ENCODE data around the gene SLC33A1. TPM values are rescaled to one million over a fixed set of nuclear protein-coding genes. Genes with fewer than 3 reads are reported as not detected.
"Not testable (repeated sequence)": the region's sequence is repeated elsewhere in the genome, so short reads cannot be mapped to it uniquely, and the experiment has no call there.

The SLC33A1 gene
- total RNA-seq, 8 experiments from 2014 or later: 11.9 to 63.1 (median 25.6) TPM

DNA sequence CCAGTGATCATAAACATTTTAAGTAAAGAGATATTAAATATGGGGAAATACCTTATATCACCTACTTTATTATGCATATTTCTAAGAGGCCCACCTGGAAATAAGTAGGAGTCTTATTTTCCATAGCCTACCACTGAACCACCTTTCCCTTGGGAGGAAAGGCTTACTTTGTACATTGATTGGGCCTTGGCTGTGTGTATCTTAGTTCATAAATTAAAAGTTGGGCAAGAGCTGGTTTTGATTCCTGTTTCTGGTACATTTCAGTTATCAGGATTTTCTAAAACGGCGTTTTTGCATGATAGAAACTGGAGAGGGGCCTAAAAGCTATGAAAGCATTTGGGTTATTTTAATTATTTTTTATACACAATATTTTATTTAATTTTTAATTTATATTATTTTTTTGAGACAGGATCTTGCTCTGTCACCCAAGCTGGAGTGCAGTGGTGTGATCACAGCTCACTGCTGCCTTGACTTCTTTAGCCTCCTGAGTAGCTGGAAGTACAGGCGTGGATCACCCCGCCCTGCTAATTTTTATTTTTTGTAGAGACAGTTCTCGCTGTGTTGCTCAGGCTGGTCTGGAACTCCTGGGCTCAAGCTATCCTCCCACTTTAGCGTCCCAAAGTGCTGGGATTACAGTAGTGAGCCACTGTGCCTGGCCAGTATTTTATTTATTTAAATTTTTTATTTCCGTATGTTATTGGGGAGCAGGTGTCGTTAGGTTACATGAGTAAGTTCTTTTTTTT lies 18.8 kb upstream of the SLC33A1 start:
- H3K4me1 ChIP-seq (replicated peaks in 1 of 2): peaks cover 7 to 10% of the 10 kb centered on the region in 2 donors
- WGBS, 10 experiments: 63 to 100% (median 79%) methylated on average over 3 to 8 of the region's 8 CpGs; no CpG with 5 or more reads in 2 of the 10 experiments
- no peak for ATAC-seq (replicated peaks in 6 of 8)
- in situ Hi-C loops (cut with MboI; ENCODE audit: low pct_unique_long_range_greater_than_20kb in 2 of 9, low sequenced_read_pairs in 9 of 9, unreplicated experiment in 9 of 9): loop anchor here in 2 of 9 experiments (25.0 kb wide), 2 partner anchors 486 to 511 kb away; no protein-coding TSS in a partner anchor
- H3K4me3 ChIP-seq: no peak overlapping the region
- no peak overlapping the region for H3K27ac ChIP-seq

DNA sequence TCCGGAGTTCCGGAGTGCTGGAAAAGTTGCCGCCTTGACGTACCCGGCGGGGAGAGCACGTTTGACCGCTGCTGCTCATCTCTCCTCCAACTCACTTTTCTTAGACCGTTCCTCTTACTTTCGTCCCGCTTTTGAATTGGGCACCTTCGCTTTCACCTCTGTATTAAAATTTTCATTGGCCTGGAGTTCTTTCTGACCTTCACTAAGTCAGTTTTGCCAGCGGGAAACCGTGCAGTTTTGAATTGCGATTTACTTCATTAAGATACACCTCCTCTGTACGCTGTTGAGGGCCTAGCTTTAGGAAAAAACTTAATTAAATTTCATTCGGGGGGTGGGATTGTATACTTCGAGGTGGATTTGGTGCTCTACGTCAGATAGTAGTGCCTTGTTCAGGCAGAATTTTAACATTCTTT lies 17.5 kb upstream of the SLC33A1 start:
- in situ Hi-C loops (cut with MboI; ENCODE audit: low pct_unique_long_range_greater_than_20kb in 2 of 9, low sequenced_read_pairs in 9 of 9, unreplicated experiment in 9 of 9): loop anchor here in 2 of 9 experiments (25.0 kb wide), 2 partner anchors 484 to 509 kb away; no protein-coding TSS in a partner anchor
- Histone ChIP-seq H3K4me1 (replicated peaks in 1 of 2) (peaks cover 7 to 10% of the 10 kb centered on the region in 2 donors), H3K4me3 (peak overlapping the region; percentile 78 to 91 (median 81)), H3K27ac (peak overlapping the region in 1 of 2 donors; percentile 89)
- ATAC-seq (replicated peaks in 6 of 8): no peak
- 0 to 3% (median 0%) methylated on average over 3 to 10 of the region's 19 CpGs for WGBS, 10 experiments

DNA sequence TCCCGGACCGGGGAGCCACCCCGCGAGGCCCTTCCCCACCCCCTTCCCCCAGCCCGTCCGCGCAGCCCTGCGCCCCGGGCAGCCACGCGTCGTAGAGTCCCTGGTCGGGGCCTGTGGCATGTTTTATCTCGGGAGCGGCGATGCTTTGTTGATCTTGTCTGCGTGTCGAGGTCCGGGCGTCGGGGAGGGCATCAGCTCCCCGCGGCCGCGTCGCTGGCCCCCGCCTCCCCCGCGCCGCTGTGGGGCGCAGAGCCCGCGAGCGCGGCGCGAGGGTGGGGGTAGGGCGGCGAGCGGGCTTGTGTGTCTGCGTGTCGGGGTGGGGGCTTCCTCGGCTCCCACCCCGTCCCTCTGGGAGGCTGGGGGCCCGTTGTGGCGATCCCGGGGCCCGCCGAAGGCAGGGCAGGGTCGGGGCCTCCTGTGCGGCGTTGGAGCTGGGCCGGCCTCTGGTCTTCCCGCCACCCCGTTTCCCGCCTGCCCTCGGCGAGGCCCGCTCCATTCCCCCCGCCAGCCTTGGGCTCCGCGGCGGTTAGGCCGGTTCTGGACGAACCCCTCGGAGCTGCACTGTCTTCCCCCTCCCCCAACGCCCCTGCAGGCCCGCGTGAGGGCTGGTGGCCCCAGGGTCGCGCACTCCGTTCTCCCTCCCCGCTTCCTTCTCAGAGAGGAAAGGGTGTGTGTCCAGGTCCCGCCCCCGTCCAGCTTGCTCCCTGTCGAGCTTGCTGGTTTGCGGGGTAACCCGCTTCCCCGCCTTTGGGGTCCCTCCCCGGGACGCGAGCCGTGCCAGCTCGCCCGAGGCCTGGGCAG lies 16.9 kb upstream of the SLC33A1 start:
- peaks cover 7 to 10% of the 10 kb centered on the region in 2 donors for H3K4me1 ChIP-seq (replicated peaks in 1 of 2)
- in situ Hi-C loops (cut with MboI; ENCODE audit: low pct_unique_long_range_greater_than_20kb in 2 of 9, low sequenced_read_pairs in 9 of 9, unreplicated experiment in 9 of 9): loop anchor here in 2 of 9 experiments (25.0 kb wide), 2 partner anchors 484 to 509 kb away; no protein-coding TSS in a partner anchor
- WGBS, 10 experiments: 0% methylated on average over 3 of the region's 85 CpGs; no CpG with 5 or more reads in 9 of the 10 experiments
- peak overlapping the region; percentile 84 to 89 for H3K27ac ChIP-seq
- peak overlapping the region; percentile 78 to 91 (median 81) for H3K4me3 ChIP-seq
- peak; percentile 12 to 42 (median 33) for ATAC-seq (replicated peaks in 6 of 8)

DNA sequence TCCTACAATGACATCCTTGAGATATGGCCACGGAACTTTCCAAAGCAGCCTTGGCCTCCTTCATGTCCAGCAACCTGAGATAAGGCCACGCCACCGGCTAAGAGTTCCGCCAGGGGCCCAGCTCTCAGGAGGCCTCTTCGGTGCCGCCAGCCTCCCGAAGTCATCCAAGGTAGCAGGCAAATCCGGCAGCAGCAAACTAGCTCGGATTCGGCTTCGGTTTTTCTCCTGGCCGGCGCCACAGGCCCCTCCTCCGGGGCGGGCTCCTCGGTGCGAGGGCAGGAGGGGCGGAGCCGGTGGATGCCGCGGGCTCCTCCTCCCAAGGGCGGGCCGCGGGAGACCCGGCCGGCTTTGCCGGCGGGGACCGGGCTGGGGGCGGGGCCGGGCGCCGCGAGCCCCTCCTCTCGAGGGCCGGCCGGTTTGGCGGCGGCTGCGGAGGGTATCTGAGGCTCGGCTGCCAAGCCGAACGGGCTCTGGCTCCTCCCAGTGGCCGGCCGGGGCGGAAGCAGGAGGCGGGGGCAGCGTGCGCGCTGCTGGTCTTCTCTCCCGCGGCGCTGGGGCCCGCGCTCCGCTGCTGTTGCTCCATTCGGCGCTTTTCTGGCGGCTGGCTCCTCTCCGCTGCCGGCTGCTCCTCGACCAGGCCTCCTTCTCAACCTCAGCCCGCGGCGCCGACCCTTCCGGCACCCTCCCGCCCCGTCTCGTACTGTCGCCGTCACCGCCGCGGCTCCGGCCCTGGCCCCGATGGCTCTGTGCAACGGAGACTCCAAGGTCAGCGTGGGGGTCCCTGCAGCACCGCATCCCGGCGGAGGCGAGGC lies 16.1 kb upstream of the SLC33A1 start, which contains the start of gene GMPS:
GMPS (plus strand) TSS at position 518 of the 812 bp plus-strand sequence; CDS start at position 739, 221 bp downstream.
- Histone ChIP-seq H3K27ac (peak within 1 kb of the TSS; percentile 84 to 89), H3K4me1 (replicated peaks in 1 of 2) (peaks cover 7 to 8% of the 10 kb centered on the region in 2 donors), H3K4me3 (peak within 1 kb of the TSS; percentile 78 to 91 (median 81))
- ATAC-seq (replicated peaks in 6 of 8): peak; percentile 76 to 93 (median 91)
- 0% methylated on average over 1 to 5 of the region's 83 CpGs; no CpG with 5 or more reads in 7 of the 10 experiments for WGBS, 10 experiments
- in situ Hi-C loops (cut with MboI; ENCODE audit: low pct_unique_long_range_greater_than_20kb in 2 of 9, low sequenced_read_pairs in 9 of 9, unreplicated experiment in 9 of 9): loop anchor here in 2 of 9 experiments (25.0 kb wide), 2 partner anchors 483 to 508 kb away; no protein-coding TSS in a partner anchor

DNA sequence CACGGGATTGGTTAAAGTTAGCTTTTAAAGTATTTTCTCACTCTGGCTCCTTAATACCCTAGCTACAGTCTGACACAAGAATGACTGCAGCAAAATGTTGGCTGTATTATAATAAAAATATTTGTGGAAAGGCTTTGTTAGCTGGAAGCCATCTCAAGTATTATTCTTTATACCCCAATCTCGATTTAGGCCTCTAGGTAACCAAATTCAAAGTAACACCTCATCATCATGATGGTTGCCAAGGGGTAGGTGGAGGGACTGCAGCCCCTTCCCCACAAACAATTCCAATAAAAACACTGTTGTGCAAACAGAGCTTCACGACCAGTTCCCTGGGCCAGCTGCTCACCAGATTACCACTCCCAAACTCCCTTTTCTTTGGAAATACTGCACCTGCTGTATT lies 15.5 kb upstream of the SLC33A1 start:
- H3K27ac ChIP-seq: peak overlapping the region; percentile 7 to 74
- no peak for ATAC-seq (replicated peaks in 6 of 8)
- H3K4me1 ChIP-seq (replicated peaks in 1 of 2): peaks cover 7 to 8% of the 10 kb centered on the region in 2 donors
- peak overlapping the region; percentile 78 to 91 (median 81) for H3K4me3 ChIP-seq
- 20 to 83% (median 54%) methylated on average over 1 to 3 of the region's 3 CpGs for WGBS, 10 experiments
- in situ Hi-C loops (cut with MboI; ENCODE audit: low pct_unique_long_range_greater_than_20kb in 2 of 9, low sequenced_read_pairs in 9 of 9, unreplicated experiment in 9 of 9): loop anchor here in 2 of 9 experiments (25.0 kb wide), 2 partner anchors 482 to 507 kb away; no protein-coding TSS in a partner anchor

DNA sequence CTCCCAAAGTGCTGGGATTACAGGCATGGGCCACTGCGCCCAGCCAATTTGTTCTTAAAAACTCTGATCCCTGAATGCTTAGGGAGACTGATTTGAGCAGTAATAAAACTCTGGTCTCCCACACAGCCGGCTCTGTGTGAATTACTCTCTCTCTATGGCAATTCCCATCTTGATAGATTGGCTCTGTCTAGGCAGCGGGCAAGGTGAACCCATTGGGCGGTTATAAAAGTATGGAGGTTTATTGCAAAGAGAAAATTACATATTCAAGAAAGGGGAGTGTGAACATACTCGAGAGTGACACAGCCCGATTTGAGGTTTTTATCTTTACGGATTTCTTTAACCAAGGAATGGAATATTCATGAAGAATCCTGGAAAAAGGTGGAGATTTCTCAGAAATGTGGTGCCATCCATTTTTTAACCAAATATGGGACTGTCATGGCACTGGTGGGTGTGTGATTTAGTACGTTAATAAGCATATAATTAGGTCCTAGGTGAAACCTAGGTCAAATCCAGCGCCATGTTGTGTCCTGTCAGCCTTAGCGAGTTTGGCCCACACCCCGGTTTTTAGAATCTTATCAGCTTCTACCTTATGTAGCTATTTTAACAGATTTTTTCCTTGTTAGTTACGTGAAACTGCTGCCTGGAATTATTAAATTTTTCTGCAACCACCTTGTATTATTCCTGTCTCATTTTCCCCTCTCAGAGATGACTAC lies 9.0 kb upstream of the SLC33A1 start:
- H3K4me1 ChIP-seq (replicated peaks in 1 of 2): no peaks in the 10 kb centered on the region
- ATAC-seq (replicated peaks in 6 of 8): peak in 4 of 8 experiments; percentile 25 to 90 (median 88)
- 27 to 85% (median 69%) methylated on average over 5 to 12 of the region's 12 CpGs; no CpG with 5 or more reads in 2 of the 10 experiments for WGBS, 10 experiments
- H3K4me3 ChIP-seq: no peak overlapping the region
- in situ Hi-C loops (cut with MboI; ENCODE audit: low pct_unique_long_range_greater_than_20kb in 2 of 9, low sequenced_read_pairs in 9 of 9, unreplicated experiment in 9 of 9): loop anchor here in 2 of 9 experiments (25.0 kb wide), 2 partner anchors 476 to 501 kb away; no protein-coding TSS in a partner anchor
- no peak overlapping the region for H3K27ac ChIP-seq

DNA sequence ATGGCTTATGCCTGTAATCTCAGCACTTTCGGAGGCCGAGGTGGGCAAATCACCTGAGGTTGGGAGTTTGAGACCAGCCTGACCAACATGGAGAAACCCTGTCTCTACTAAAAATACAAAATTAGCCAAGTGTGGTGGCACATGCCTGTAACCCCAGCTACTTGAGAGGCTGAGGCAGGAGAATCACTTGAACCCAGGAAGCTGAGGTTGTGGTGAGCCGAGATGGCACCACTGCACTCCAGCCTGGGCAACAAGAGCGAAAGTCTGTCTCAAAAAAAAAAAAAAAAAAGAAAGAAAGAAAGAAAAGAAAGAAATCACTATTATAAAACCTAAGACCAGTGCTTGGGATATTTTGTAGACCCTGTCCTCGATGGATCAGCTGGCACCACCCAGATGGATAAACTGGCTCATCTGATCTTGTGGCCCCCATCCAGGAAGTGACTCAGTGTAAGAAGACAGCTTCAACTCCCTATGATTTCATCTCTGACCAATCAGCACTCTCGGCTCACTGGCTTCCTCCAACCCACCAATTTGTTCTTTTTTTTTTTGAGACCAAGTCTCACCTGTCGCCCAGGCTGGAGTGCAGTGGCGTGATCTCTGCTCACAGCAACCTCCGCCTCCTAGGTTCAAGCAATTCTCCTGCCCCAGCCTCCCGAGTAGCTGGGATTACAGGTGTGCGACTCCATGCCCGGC lies 8.2 kb upstream of the SLC33A1 start:
- H3K27ac ChIP-seq; H3K4me3 ChIP-seq; H3K4me1 ChIP-seq (replicated peaks in 1 of 2): not testable (repeated sequence)
- peak in 2 of 8 experiments; percentile 11 to 12 for ATAC-seq (replicated peaks in 6 of 8)
- 33 to 100% (median 79%) methylated on average over 1 to 9 of the region's 12 CpGs; no CpG with 5 or more reads in 1 of the 10 experiments for WGBS, 10 experiments
- in situ Hi-C loops (cut with MboI; ENCODE audit: low pct_unique_long_range_greater_than_20kb in 2 of 9, low sequenced_read_pairs in 9 of 9, unreplicated experiment in 9 of 9): loop anchor here in 2 of 9 experiments (25.0 kb wide), 2 partner anchors 475 to 500 kb away; no protein-coding TSS in a partner anchor

DNA sequence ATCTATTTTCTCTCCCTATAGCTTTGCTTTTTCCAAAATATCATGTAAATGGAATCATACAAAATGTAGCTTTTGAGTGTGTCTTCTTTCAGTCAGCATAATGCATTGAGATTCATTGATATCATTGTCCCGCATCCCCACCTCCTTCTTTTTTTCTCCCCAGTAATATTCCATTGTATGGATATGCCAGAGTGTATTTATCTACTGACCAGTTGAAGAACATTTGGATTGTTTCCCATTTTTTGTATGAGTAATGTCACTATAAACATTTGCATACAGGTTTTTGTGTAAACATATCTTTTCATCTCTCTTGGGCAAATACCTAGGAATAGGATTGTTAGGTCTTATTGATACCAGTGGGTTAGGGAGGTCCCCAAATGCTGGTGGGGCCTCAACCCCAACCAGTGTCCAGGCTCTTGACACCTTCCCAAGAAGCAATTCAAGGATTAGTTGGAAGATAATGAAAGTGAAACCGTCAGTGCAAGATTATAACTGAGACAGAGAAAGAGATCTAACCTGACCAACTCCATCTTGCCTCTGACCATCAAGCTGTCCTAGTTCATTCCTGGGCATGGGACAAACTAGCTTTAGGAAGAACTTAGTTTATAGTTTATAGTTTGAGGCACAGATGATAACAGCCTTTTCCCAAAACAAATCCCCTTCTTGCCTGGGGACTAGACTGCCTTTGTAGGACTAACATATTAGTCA lies 7.4 kb upstream of the SLC33A1 start:
- no peak overlapping the region for H3K27ac ChIP-seq
- no peak for ATAC-seq (replicated peaks in 6 of 8)
- in situ Hi-C loops (cut with MboI; ENCODE audit: low pct_unique_long_range_greater_than_20kb in 2 of 9, low sequenced_read_pairs in 9 of 9, unreplicated experiment in 9 of 9): loop anchor here in 2 of 9 experiments (25.0 kb wide), 2 partner anchors 474 to 499 kb away; no protein-coding TSS in a partner anchor
- 80 to 100% (median 100%) methylated on average over 1 to 2 of the region's 2 CpGs for WGBS, 10 experiments
- no peak overlapping the region for H3K4me3 ChIP-seq
- no peaks in the 10 kb centered on the region for H3K4me1 ChIP-seq (replicated peaks in 1 of 2)

DNA sequence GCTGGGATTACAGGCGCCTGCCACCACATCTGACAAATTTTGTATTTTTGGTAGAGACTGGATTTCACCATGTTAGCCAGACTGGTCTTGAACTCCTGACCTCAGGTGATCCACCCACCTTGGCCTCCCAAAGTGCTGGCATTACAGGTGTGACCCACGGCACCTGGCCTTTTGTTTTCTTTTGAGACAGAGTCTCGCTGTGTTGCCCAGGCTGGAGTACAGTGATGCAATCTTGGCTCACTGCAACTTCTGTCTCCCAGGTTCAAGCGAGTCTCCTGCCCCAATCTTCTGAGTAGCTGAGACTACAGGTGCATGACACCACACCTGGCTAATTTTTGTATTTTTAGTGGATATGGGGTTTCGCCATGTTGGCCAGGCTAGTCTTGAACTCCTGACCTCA lies 6.2 kb upstream of the SLC33A1 start:
- in situ Hi-C loops (cut with MboI; ENCODE audit: low pct_unique_long_range_greater_than_20kb in 2 of 9, low sequenced_read_pairs in 9 of 9, unreplicated experiment in 9 of 9): loop anchor here in 2 of 9 experiments (25.0 kb wide), 2 partner anchors 473 to 498 kb away; no protein-coding TSS in a partner anchor
- H3K4me3 ChIP-seq; H3K27ac ChIP-seq; ATAC-seq (replicated peaks in 6 of 8); H3K4me1 ChIP-seq (replicated peaks in 1 of 2): not testable (repeated sequence)
- 71 to 100% (median 88%) methylated on average over 1 to 3 of the region's 5 CpGs; no CpG with 5 or more reads in 5 of the 10 experiments for WGBS, 10 experiments

DNA sequence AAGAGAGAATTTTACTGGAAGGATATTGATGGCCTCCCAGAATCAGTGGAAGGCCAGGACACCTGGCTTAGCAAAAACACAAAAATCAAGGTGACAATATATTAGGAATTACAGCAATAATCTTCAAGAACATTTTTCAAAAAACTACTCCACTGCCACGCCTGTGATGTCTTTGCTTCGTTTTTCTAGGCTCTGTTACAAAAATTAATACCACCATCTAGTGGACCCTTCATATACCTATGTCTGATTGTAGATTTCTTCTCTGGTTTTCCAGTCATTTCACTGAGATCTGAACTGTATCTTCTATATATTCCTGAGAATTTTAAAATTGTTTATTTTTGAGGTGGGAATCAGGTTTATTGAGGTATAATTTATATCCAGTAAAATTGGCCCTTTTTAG lies 5.6 kb upstream of the SLC33A1 start:
- in situ Hi-C loops (cut with MboI; ENCODE audit: low pct_unique_long_range_greater_than_20kb in 2 of 9, low sequenced_read_pairs in 9 of 9, unreplicated experiment in 9 of 9): loop anchor here in 2 of 9 experiments (25.0 kb wide), 2 partner anchors 473 to 498 kb away; no protein-coding TSS in a partner anchor
- WGBS, 10 experiments: 0 to 67% (median 40%) methylated on average over 1 to 2 of the region's 2 CpGs; no CpG with 5 or more reads in 2 of the 10 experiments
- Histone ChIP-seq H3K27ac (no peak overlapping the region), H3K4me1 (replicated peaks in 1 of 2) (peaks cover 3 to 4% of the 10 kb centered on the region in 2 donors), H3K4me3 (no peak overlapping the region)
- ATAC-seq (replicated peaks in 6 of 8): peak in 5 of 8 experiments; percentile 4 to 58 (median 37)

All from motor neuron (in vitro differentiated cells).